ENCODE results near the gene SLC9A3.
A peak's percentile ranks its signal among the peaks of the same experiment; 100 is the strongest.

The SLC9A3 gene

GRCh38 chr5:427415-428087 is 96.7 kb downstream of the SLC9A3 start:
- DNase-seq, result no peak

- DNase-seq, result no peak
Measured at GRCh38 chr5:426392-426976, 97.8 kb downstream of the SLC9A3 start.

GRCh38 chr5:425714-426113 is 98.5 kb downstream of the SLC9A3 start:
- DNase-seq, result peak; percentile 42

GRCh38 chr5:424301-425110 is 99.7 kb downstream of the SLC9A3 start:
- DNase-seq, result no peak

DNA sequence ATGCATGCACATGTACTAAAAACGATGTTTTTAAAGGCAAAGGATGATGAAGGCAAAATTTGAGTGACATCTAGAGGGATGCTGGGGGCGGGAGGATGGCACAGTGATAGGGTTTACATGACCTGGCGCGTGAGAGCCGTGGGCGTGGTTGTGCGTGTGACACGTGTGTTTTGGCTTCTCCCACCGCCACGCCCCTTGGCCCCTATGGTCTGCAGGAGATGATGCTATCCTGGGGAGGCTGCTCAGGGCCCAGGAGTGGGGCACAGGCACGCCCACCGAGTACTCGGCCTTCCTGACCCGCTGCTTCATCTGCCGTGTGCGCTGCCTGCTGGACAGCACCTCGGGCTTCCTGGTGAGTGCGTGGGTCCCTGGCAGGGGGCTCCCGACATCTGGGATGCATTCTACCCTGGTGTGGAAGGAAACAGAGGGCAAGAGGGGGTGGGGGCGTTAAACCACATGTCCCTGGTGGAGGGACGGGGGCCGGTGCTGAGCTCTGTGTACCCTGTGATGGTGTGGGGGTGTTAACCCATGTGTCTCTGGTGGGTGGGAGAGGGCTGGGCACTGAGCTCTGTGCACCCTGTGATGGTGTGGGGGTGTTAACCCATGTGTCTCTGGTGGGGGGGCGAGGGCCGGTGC is 100.5 kb downstream of the SLC9A3 start:
- DNase-seq, result no peak

DNA sequence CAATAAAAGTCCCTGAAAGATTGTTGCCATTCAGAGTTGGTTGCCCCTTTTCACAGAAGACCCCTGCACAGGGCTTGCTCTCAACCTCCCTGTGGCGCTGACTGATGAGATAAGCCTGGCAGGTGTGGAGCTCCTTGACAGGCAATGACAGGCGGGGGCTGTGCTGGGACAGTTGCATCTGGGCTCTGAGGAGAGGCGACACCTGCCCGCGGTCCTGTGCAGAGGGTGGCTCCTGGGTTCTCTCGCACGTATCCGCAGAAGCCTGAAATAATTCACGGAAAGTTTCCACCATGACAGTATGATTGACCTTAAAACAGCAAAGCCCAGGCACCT is 101.0 kb downstream of the SLC9A3 start:
- DNase-seq, result no peak

GRCh38 chr5:422323-423232 is 101.7 kb downstream of the SLC9A3 start:
- no peak for DNase-seq

DNA sequence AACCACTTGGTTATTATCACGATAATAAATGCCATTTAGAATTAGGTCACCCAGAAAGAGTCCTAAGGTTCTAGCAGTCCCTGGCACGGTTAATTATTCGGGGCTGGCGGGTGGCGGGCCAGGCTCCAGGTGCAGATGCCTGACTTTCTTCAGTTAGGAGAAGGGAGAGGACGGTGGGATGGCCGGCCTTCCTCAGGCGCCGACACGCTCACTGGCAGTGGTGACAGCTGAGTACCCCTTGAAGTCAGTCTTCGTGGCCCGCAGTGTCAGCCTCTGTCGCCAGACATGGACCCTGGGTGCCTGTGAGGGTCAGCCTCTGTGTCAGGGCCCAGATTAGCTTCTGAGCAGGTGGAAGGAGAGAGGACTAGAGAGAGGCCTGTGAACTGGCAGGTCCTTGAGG is 102.3 kb downstream of the SLC9A3 start:
- DNase-seq, result no peak

- no peak for DNase-seq
Measured at GRCh38 chr5:421287-421880, 102.9 kb downstream of the SLC9A3 start.

DNA sequence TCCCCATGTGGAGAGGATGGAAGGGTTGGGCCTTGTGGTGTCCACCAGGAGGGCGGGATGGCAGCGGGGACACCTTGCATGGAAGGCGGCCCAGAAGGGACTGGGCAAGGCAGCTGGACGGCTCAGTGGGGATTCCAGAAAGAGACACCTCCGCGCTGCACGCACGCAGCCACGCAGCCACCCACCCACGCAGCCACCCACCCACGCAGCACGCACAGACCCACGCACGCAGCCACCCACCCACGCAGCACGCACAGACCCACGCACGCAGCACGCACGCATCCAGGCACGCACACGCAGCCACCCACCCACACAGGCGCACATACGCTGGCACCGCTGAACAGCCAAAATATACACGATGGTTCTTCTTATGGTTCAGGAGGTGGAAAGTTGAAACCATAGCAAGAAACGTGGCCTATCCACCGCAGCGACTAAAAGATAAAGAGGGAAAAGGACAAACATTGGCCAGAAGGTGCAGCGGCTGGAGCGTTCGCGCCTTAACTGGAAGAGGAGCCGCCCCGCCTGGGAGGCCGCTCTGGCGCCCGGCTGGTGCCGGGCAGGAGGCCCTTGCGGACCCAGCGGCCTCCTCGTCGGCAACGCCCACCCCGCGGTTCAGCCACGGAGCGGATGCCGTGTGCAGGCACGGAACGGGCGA is 103.5 kb downstream of the SLC9A3 start:
- DNase-seq, result no peak

Data from CD4-positive, alpha-beta T cell treated with Interleukin-6 for 4 hours (primary cell).